ENCODE measurements around the gene ALDOA. TPM values are rescaled to one million over a fixed set of nuclear protein-coding genes. Genes with fewer than 3 reads are reported as not detected.
"Not testable (repeated sequence)": the region's sequence is repeated elsewhere in the genome, so short reads cannot be mapped to it uniquely, and the experiment has no call there.

Gene ALDOA
- polyA plus RNA-seq: 1,000 to 10,000 TPM in 1 of 3 donors, 100 to 1,000 TPM in 2; 551 to 1,251 (median 711) TPM

DNA sequence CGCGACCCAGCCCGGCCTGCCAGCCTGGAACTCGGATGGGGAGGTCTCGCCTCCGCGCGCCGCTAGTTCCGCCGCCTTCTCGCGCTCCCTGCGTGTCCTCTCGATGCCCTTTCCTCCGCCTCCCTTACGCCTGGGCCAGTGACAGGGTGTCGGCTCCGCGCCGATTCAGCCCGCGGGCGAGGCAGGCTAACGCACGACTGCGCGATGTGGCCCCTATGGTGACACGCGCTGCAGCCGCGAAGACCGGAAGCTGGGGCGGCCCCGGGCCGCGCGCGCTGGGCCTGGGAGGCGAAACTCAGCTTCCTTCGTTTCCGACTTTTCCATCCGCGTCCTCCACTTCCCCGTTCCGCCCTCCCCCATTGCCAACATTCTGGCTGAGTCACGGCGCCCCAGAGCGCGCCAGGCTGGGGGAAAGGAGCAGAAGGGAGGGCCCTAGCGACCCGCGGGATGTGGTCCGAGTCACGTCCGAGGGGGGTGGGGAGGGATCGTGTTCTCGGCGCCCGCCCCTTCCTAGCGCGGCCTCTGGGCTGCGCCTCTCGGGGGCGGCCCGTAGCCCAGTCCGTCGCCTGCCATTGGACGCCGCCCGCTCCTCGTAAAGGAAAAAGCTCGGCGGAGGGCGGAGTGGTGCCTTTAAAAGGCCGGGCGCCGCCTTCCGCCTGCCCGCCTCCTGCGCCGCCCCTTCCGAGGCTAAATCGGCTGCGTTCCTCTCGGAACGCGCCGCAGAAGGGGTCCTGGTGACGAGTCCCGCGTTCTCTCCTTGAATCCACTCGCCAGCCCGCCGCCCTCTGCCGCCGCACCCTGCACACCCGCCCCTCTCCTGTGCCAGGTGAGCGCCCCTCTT, at the start of gene ALDOA:
TSS of gene ALDOA (plus strand) at position 659 of the 841 bp plus-strand sequence. CDS start 1,138 bp downstream, outside the sequence.
- H3K27ac ChIP-seq (ENCODE audit: low read depth, low read length): peak within 1 kb of the TSS; percentile 99
- WGBS, 3 donors: 0 to 1% (median 0%) methylated on average over 83 to 99 of the region's 99 CpGs

DNA sequence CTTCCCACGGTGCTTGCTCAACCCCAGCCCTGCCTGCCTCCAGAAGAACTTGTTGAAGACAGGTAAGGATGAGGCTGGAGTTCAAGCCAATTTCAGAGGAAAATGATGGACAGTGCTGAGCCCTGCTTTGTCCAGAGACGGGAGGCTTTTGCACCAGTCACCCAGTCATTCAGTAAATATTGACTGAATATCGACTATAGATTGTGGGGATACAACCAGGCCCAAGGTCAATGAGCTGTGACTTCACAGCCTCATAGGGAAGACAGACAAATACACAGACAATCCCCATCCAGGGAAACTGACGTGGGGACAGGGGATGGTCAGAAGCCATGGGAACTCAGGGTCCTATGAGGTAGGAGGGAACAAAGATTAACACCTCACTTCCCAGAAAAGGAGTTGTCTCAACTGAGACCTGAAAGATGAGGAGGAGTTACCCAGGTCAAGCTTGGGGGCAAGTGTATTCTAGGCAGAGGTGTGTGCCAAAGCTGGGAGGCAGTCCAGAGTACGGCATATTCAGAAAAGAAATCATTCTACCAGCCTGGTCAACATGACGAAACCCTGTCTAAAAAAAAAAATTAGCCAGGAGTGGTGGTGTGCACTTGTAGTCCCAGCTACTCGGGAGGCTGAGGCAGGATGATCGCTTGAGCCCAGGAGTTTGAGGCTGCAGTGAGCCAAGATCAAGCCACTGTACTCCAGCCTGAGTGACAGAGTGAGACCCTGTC, 48.8 kb upstream of the ALDOA start:
- WGBS, 3 donors: 59 to 74% (median 72%) methylated on average over 8 of the region's 8 CpGs
- no peak overlapping the region for H3K27ac ChIP-seq (ENCODE audit: low read depth, low read length)

DNA sequence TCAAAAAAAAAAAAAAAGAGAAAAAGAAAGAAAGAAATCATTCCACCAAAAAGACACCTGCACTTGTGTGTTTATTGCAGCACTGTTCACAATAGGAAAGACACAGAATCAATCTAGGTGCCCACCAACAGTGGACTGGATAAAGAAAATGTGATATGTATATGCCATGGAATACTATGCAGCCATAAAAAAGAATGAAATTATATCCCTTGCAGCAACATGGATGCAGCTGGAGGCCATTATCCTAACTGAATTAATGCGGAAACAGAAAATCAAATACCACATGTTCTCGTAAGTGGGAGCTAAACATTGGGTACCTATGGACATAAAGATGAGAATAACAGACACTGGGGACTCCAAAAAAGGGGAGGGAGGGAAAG, 48.3 kb upstream of the ALDOA start:
- WGBS, 3 donors: 94 to 98% (median 97%) methylated on average over 2 of the region's 2 CpGs
- no peak overlapping the region for H3K27ac ChIP-seq (ENCODE audit: low read depth, low read length)

DNA sequence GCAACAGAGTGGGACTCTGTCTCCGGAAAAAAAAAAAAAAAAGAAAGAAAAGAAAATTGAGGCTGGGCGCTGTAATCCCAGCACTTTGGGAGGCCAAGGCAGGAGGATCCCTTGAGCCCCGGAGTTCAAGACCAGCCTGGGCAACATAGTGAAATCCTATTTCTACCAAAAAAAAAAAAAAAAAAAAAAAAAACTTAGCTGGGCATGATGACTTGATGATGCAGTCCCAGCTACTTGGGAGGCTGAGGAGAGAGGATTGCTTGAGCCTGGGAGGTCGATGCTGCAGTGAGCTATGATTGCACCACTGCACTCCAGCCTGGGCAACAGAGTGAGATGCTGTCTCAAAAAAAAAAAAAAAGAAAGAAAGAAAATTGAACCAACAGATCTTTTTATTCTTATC, 47.6 kb upstream of the ALDOA start:
- not testable (repeated sequence) for H3K27ac ChIP-seq (ENCODE audit: low read depth, low read length)
- WGBS, 3 donors: 79 to 87% (median 84%) methylated on average over 4 of the region's 4 CpGs

DNA sequence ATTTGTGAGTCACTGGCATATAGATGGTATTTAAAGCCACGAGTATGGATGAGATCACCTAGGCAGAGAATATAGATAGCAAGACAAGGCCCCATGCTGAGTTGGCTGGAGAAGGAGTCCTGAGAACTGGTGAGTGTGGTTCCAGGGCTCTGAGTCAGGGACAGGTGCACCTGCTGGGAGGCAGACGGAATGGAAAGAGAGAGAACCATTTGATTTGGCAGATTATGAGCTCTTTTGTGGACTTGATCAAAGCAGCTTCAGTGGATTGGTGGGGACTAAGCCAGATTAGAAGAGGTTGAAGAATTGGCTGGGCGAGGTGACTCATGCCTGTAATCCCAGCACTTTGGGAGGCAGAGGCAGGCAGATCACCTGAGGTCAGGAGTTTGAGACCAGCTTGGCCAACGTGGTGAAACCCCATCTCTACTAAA, 46.8 kb upstream of the ALDOA start:
- H3K27ac ChIP-seq (ENCODE audit: low read depth, low read length): no peak overlapping the region
- WGBS, 3 donors: 58 to 81% (median 77%) methylated on average over 4 of the region's 4 CpGs

DNA sequence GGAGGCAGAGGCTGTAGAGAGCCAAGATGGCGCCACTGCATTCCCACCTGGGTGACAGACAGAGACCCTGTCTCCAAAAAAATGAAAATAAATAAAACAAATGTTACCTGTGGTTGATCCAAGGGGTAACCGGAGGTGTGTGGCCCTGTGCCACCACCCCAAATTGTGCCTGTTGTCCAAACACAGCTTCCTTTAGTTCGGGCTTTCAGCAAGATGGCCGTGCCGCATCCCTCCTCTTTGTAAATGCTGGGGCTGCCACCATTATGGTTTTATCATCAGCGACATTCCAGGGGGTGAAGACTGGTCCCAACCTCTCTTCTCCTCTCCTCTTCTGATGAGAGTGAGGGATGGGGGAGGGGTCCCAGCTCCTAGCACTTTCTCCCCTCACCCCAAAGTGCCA, 42.7 kb upstream of the ALDOA start, which contains the start of gene C16orf92:
TSS of gene C16orf92 (plus strand) at position 312 of the 400 bp plus-strand sequence. CDS start 143 bp downstream, outside the sequence.
- H3K27ac ChIP-seq (ENCODE audit: low read depth, low read length): no peak within 1 kb of the TSS
- 79 to 83% (median 79%) methylated on average over 6 of the region's 6 CpGs for WGBS, 3 donors

DNA sequence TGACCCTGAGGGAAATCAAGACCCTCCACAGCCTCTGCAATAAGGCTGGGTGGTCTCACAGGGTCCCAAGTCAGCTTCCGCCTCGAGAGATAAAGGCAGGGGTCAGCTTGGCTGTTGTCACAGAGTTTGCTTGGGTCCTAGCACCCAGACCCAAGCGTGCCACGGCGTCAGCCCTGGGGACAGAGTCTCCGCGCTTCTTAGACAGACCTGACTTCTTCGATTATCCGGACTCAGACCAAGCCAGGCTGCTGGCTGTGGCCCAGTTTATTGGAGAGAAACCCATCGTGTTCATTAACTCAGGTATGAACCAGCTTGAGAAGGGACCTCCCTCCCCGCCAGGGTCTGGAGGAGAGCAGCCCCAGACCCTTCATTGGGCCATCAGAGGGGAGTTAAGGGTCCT, 42.0 kb upstream of the ALDOA start:
- H3K27ac ChIP-seq (ENCODE audit: low read depth, low read length): no peak overlapping the region
- WGBS, 3 donors: 75 to 88% (median 85%) methylated on average over 11 of the region's 11 CpGs

DNA sequence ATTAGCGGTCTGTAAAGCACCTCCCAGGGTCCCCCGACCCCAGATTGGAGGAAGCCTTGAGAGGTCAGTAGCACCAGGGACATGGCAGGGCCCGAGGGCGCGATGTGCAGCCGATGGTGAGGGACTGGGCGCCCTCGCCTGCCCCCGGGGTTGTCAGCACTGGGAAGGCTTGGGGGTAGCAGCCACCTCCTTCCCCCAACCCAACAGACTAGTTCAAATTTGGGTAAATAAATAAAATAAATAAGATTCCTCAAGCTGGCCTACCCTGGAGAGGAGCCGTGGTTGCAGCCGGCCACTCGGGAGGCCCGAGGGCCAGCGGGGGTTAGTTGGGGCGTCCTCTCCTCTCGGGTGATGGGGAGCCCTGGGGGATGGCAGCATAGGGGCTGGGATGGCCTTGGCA, 41.1 kb upstream of the ALDOA start:
- 65 to 85% (median 73%) methylated on average over 15 to 16 of the region's 16 CpGs for WGBS, 3 donors
- H3K27ac ChIP-seq (ENCODE audit: low read depth, low read length): no peak overlapping the region

DNA sequence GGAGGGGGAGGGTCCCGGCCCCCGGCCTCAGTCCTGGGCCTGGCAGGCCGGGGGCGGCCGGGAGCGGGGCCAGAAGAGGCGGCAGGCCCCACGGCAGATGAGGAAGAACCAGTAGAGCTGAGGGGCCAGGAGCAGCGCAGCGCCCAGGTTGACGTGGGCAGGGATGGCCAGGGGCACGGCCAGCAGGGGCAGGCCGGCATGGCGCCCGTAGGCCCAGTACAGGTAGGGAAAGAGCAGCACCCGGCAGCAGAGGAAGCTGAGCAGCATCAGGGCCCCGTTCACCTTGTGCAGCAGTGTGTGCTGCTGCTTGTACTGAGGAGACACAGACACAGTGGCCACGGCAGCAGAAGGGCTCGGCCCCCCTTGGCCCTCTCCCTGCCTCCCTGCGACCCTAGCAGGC, 40.4 kb upstream of the ALDOA start:
- 58 to 70% (median 66%) methylated on average over 16 to 20 of the region's 20 CpGs for WGBS, 3 donors

DNA sequence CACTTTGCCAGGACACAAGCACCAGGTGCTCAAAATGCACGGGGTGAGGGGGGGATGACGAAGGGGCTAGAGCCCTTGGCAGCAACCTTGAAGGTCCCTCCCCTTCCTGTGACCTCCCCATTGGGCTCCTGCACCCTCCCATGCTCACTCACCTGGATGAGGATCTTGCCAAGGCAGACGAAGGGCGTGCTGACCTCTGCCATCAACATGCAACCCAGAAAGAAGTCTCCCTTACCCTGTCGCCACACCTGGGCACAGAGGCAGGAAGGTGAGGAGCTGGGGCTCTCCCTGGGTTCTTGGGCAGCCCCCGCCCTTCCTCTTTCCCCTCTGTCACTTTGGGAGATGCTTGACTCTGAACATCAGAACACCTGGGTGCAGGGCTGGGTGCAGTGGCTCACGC, 40.0 kb upstream of the ALDOA start:
- H3K27ac ChIP-seq (ENCODE audit: low read depth, low read length): no peak overlapping the region
- WGBS, 3 donors: 52 to 72% (median 59%) methylated on average over 7 of the region's 7 CpGs

More for the DNA sequence above, 40.4 kb upstream of the ALDOA start:
- no peak overlapping the region for H3K27ac ChIP-seq (ENCODE audit: low read depth, low read length)

DNA sequence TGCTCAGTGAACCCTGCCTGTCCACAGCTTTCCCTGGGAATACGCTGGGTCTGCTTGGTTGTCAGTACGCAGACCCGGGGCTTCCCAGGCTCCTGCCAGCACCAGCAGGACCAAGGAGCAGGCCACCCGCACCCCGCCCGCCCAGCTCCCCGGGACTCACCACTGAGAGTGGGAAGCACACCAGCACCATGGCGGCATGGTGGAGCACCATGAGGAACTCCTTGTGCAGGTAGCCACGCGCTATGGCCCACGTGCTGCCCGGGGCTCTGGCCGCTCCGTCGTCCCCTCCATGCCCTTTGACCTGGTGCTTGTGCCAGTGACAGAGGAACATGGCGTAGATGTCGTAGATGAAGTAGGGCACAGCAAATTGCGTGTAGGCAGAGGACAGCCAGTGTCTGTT, 39.1 kb upstream of the ALDOA start:
- WGBS, 3 donors: 88 to 92% (median 91%) methylated on average over 17 to 18 of the region's 18 CpGs
- H3K27ac ChIP-seq (ENCODE audit: low read depth, low read length): no peak overlapping the region

DNA sequence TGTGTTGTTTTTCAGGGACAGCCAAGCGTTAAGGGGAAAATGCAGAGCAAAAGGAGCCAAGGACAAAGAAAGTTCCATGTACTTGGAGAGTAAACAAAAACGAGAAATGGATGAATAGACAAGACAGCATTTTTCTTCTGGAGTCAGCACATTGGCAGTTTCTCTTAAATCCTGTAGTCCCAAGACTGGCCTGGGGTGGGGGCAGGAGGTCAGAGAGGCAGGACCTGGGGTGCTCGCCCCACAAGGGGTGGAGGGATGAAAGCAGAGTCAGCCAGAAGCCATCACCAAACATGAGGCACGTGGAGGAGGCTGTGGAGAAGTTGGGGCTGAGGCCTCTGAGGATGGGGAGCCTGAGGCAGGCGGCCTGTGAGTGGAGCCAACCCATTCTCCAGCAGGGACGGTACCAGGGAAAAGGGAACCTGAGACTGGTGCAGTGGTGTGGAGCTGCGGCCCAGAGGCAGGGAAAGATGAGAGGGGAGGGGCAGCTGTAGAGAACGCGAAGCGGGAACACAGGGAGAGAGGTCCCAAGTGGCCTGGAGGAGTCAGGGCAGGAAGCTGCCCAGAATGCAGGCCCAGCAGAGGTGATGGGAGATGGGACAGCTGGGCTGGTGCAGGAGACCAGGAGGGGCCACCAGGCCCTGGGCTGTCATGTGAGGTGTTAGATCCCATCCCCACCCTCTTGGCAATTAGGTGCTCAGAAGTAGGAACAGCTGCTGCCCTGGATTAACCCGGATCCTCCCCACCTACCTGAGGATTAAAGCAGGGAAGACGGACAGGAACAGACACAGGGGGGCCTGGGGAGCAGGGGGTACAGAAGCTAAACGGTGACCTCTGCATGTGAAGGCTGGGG, 37.7 kb upstream of the ALDOA start:
- no peak overlapping the region for H3K27ac ChIP-seq (ENCODE audit: low read depth, low read length)
- WGBS, 3 donors: 33 to 42% (median 40%) methylated on average over 12 to 13 of the region's 13 CpGs

DNA sequence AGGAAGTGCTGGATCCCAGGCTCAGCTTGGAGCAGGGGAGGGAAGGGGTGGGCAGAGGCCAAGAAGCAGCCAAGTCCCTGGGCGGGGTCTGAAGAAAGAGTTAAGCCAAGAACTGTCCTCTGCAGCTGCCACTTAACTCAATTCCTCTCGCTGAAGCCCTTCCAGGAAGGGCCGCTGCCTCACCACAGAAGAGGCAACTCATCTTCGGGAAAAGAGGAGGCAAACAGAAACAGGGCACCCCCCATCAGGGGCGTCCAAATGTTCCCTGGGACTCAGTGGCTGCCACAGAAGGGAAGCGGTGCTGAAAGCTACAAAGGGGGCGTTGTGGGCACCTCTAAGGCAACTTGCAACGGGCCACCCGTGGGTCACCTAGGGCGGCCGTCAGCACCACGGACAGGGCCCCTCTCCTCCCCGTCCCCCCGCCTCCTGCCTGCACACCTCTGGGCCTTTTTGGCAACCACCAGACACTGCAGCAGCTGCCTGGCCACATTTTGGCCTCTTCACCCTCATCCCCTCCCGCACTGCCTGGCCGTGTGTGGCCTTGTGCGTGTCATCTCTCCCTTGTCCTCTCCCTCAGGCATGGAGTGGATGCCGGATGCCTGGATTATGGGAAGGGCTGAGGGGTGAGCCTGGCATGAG, 37.0 kb upstream of the ALDOA start:
- no peak overlapping the region for H3K27ac ChIP-seq (ENCODE audit: low read depth, low read length)
- 14 to 21% (median 17%) methylated on average over 16 to 18 of the region's 18 CpGs for WGBS, 3 donors

DNA sequence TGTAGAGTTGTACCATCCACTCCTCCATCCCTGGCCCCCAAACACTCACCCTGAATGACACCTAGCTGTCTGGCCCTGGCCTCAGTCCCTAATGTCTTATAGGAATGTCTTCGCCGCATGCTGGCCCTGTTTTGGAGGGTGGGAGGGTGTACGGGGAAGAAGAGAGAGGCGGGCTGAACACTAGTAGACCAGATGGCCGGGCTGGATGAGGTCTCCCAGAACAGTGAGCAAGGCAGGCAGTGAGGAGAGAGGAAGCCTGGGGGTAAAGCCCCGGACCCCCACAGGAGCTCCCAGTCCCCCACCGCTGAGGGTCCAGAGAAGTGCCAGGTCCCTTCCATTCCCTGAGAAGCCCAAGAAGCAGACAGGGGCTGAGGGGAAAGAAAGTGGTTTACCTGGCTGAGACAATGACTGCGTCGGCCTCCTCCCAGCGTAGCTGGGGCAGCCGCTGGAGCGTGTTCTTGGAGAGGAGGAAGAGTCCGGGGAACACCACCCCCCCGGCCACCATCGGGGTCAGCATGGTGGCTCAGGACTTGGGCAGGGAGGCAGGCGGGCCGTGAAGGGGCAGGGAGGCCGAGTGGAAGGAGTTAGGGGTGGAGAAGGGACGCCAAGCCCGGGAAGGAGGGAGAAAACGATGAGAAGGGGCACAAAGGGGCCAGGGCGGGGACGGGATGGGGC, 35.4 kb upstream of the ALDOA start:
- WGBS, 3 donors: 18 to 29% (median 27%) methylated on average over 23 of the region's 23 CpGs
- no peak overlapping the region for H3K27ac ChIP-seq (ENCODE audit: low read depth, low read length)

DNA sequence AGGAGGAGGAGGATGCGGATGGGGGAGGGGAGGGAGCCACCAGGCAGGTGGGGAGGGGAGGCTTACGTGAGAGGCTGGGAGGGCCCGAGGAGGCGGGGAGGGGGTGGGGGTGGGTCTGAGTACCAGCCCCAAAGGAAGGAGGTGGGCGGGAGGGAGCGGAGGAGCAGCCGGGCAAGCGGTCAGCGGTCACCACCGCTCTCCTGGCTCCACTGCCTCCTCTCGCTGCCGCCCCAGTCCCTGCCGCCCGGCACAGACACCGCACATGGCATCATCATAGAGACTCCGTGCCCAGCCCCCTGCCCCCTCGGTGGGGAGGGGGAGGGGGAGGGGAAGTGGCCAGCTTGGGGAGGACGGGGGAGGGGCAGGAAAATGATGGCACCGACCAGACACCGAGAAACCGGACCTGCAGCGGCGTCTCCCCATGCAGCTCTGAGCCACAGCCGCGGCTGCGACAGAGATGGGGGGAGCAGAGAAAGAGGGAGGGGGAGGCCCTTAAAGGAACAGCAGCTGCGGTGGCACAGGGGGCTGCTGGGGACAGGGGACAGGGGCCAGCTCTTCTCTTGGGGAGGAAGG, 34.6 kb upstream of the ALDOA start, which contains the start of gene TLCD3B:
TSS of gene TLCD3B (minus strand) at position 431 of the 573 bp plus-strand sequence. CDS start 744 bp downstream, outside the sequence.
- WGBS, 3 donors: 1 to 2% (median 1%) methylated on average over 17 to 27 of the region's 27 CpGs
- no peak within 1 kb of the TSS for H3K27ac ChIP-seq (ENCODE audit: low read depth, low read length)

DNA sequence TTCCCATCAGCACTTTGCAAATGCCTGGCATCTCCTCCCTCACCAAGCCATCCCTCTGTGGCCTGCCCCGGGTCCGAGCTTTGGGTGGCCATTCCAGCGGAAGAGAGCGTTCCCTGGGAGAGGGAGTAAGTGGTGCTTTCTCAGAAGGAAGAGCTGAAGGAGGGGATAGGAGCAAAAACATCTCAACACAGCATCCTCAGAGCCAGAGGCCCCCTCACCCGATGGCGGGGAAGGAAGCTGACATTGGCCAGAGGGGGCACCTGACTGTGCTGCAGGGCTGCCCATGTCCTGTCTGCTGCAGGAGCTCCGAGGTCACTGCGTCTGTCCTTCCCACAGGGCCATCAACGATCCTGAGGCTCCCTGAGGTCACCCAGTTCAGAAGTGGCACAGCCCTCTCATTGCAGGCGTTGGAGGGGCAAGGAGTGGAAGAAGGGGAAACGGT, 34.1 kb upstream of the ALDOA start:
- WGBS, 3 donors: 14 to 23% (median 16%) methylated on average over 11 of the region's 11 CpGs
- H3K27ac ChIP-seq (ENCODE audit: low read depth, low read length): no peak overlapping the region
